Esophagus squamous epithelium (tissue), 4 donors: ENCODE measurements around the gene CD22.

Experiments
- POLR2A ChIP-seq, 4 donors: fragments of 450-650 bp; IDR thresholded peaks; one replicate each; pipeline ENCODE4 v1.6.1; 2017; ENCODE audit warnings: antibody characterized with exemption in 4 of 4, mild to moderate bottlenecking in 4 of 4, moderate library complexity in 3 of 4
- TF ChIP-seq, protein P1 (sequence below), 6 experiments: fragments of 450-650 bp in 4 of 6; fragments of 200-600 bp in 2 of 6; sonication (generic) in 2 of 6; IDR thresholded peaks; one replicate each; pipeline ENCODE4 v1.5.1; 2016 to 2019; ENCODE audit warnings: antibody characterized with exemption in 6 of 6, mild to moderate bottlenecking in 4 of 6, moderate library complexity in 4 of 6

DNA sequence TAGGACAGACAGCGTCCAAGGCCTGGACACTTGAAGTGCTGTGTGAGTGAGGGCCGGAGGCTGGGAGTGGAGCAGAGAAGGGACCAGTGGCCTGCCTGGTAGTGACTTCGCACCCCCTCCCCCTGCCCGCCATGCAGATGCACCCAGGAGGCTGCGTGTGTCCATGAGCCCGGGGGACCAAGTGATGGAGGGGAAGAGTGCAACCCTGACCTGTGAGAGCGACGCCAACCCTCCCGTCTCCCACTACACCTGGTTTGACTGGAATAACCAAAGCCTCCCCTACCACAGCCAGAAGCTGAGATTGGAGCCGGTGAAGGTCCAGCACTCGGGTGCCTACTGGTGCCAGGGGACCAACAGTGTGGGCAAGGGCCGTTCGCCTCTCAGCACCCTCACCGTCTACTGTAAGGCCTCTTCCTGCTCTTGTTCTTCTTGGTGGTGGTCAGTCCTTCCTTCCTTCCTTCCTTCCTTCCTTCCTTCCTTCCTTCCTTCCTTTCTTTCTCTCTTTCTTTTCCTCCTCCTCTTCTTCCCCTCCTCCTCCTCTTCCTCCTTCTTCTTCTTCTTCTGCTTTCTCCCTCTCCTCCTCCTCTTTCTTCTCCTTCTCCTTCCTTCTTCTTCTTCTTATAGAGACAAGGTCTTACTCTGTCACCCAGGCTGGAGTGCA is 12.7 kb downstream of the CD22 start:
- TF ChIP-seq POLR2A (IDR thresholded peaks at IDR 0.05) = no peak
- TF ChIP-seq, protein P1, sequence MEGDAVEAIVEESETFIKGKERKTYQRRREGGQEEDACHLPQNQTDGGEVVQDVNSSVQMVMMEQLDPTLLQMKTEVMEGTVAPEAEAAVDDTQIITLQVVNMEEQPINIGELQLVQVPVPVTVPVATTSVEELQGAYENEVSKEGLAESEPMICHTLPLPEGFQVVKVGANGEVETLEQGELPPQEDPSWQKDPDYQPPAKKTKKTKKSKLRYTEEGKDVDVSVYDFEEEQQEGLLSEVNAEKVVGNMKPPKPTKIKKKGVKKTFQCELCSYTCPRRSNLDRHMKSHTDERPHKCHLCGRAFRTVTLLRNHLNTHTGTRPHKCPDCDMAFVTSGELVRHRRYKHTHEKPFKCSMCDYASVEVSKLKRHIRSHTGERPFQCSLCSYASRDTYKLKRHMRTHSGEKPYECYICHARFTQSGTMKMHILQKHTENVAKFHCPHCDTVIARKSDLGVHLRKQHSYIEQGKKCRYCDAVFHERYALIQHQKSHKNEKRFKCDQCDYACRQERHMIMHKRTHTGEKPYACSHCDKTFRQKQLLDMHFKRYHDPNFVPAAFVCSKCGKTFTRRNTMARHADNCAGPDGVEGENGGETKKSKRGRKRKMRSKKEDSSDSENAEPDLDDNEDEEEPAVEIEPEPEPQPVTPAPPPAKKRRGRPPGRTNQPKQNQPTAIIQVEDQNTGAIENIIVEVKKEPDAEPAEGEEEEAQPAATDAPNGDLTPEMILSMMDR (IDR thresholded peaks at IDR 0.05) = no peak
